ENCODE data around the gene EEF1A1. TPM values are rescaled to one million over a fixed set of nuclear protein-coding genes. Genes with fewer than 3 reads are reported as not detected.
"Not testable (repeated sequence)": the region's sequence is repeated elsewhere in the genome, so short reads cannot be mapped to it uniquely, and the experiment has no call there.

Gene EEF1A1
- polyA plus RNA-seq, 1 donor, result 19,137 TPM

DNA sequence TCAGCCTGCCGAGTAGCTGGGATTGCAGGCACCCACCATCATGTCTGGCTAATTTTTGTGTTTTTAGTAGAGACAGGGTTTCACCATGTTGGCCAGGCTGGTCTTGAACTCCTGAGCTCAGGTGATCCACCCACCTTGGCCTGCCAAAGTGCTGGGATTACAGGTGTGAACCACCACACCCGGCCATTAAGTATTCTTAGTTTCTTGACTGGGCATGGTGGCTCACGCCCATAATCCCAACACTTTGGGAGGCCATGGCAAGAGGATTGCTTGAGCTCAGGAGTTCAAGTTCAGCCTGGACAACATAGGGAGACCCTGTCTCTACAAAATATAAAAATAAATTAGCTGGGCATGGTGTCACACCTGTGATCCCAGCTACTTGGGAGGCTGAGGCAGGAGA, 21.6 kb upstream of the EEF1A1 start:
- DNase-seq, result not testable (repeated sequence)

DNA sequence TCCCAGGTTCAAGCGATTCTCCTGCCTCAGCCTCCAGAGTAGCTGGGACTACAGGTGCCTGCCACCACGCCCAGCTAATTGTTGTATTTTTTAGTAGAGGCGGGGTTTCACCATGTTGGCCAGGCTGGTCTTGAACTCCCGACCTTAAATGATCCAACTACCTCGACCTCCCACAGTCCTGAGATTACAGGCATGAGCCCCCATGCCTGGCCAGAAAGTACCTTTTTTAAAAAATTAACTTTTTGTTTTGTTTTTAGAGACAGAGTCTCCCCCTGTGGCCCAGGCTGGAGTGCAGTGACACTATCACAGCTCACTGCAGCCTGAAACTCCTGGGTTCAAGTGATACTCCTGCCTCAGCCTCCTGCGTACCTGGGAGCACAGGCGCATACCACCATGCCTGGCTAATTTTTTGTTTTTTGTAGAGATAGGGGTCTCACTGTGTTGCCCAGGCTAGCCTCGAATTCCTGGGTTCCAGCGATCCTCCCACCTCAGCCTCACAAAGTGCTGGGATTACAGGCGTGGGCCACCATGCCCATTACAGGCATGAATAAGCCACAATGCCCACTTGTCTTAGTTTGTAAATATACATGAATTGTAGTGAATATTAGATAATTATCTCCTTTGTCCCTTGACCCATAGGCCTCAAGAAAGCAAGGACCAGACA, 17.4 kb upstream of the EEF1A1 start:
- no peak for DNase-seq

DNA sequence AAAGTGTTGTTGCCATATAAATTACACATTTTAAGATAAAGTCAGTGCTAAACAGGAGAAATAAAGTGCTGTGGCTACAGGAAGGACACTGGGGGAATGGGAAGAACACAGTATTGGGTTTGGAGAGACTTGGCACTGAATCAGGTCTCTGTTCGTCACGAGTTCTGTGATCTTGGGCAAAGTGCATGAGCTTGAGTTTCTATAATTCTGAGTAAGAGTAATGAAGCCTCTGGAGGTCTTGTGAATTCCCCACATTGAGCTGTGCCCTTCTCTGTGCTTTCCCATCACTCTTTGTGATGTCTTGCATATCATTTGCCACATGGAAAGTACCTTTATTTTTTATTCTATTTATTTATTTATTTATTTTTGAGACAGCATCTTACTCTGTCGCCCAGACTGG, 16.8 kb upstream of the EEF1A1 start:
- DNase-seq, result no peak

DNA sequence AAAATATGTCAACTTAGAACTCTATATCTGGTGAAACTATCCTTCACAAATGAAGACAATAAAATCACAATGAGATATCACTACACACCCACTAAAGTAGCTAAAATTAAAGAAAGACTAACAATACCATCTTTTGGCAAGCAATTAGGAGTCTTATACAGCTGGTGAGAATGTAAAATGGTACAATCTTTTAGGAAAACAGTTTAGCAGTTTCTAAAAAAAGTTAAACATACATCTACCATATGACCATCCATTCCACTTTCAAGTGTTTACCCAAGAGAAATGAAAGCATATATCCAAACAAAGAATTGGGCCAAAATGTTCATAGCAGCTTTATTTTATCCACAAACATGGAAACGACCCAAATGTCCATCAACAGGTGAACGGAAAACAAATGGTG, 13.8 kb upstream of the EEF1A1 start:
- DNase-seq, result no peak

DNA sequence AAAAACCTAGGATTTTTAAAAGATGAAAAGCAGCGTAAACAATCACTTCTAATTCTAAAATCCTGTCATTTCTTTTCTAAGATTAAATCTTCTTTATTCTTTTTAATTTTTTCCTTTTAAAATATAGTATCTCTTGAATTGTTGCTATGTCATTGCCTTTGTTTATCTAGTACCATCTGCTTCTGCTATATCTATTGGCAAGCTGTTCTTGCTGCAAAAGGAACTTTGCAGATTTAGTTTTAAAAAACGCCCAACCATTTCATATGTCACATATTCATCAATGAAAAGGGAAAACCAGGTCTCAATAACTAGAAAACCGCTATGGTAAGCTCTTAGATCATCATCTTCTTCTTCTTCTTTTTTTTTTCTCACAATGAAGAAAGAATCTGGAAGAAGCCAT, 11.5 kb upstream of the EEF1A1 start:
- DNase-seq, result no peak

DNA sequence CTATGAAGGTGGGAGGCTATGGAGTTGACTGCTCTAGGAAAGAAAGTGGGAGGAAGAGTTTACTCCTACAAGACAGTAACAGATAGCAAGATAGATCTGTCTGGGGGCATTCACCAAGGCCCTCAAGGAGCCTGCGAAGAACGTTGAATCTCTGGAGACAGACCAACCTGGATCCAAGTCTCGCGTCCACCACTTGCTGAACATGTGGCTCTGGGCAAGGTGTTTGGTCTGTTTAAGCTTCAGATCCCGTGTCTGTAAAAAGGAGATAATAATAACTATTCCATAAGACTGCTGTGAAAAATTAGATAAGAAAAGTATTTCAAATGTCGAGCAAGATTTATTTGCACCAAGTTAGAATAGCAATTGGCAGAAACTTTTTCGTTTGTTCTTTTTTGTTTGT, 8.1 kb upstream of the EEF1A1 start:
- DNase-seq, result no peak

DNA sequence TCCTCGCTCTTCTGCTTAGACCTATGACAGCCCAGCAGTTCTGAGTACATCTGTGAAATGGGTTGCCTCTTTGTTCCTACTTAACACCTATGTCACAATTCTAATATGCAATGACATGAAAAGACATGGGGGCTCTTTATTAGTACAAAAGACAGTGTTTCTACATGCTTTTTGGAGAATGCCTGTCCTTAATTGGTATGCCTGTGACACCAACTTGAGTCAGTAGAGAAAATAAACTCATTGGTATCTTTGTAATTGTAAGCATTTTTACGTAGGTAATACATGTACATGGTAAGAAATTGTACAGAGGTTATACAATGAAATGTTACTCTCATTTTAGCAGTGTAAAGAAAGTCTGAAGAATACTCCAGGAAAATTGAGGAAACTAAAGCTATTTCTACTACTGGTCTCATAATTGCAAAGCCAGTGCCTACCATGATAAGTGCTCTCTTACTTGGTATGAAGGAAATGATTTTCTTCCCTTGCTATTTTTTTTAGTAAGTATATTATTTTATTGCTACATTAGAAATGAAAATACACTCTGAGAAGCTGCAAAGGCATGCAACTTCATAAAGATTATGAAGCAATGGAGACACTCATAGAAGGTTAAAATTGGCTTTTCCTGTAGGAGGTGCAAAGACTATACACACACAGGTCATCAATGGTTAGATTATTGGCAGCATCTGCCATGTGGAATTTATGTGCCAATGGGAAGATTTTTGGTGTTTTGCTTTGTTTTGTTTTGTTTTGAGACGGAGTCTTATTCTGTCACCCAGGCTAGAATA, 4.9 kb upstream of the EEF1A1 start:
- no peak for DNase-seq

DNA sequence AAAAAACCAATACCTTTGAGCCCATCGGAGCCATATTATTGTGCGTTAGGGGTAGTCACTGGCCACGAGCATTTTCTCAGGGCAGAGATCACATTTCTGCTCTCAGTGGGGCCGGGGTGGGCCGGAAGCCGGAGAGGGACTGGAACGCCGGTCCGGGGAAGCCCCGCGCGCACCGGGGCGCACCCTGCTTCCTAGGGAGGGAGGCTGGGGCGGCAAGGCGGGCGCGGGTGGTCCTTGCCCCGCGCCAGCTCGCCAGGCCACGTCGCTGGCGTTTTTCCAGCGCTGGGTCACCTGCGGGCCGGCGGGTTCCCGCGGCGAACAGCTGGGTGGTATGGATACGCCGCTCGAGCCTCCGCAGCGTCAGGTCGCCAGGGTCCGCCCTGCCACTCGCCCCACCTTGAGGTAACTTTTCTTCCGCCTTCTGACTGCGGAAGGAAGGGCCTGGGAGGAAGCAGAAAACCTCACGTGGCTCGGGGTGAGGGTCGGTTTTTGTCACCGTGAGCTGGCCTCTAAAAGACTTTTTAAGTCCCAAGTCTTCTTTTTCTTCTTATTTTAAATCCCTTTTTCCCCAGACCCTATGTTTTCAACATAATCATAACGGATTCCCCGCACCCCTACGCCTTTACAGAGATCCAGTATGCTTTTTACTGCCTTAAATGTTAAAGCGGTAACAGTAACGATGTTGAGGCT, 2.7 kb upstream of the EEF1A1 start:
- peak; percentile 61 for DNase-seq

DNA sequence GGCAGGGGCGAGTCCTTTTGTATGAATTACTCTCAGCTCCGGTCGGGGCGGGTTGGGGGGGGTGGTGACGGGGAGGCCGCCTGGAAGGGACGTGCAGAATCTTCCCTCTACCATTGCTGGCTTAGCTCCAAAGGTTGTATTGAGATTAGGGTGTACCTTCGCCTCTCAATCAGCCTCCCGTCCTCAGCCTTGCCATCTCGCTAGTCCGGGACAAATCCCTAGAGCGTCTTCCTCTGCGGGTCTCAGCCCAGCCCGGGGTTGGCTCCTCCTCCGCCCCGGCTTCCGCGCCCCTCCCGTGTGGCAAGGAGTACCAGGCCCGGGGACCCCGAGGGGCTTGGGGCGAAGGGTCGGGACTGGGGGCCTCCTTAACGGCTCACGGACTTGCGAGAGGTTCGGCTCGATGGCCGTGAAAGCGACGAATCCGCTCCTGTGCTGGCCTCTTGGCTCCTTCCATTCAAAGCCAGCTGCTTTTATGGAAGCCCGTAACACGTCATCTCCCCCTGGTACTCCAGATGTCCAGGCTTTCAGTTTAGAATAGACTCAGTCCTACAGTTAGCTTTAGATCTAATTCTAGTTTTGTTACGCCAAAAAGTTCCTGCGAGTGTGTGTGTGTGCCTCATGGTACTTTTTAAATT, 636 bp upstream of the EEF1A1 start:
- DNase-seq, result peak; percentile 80

DNA sequence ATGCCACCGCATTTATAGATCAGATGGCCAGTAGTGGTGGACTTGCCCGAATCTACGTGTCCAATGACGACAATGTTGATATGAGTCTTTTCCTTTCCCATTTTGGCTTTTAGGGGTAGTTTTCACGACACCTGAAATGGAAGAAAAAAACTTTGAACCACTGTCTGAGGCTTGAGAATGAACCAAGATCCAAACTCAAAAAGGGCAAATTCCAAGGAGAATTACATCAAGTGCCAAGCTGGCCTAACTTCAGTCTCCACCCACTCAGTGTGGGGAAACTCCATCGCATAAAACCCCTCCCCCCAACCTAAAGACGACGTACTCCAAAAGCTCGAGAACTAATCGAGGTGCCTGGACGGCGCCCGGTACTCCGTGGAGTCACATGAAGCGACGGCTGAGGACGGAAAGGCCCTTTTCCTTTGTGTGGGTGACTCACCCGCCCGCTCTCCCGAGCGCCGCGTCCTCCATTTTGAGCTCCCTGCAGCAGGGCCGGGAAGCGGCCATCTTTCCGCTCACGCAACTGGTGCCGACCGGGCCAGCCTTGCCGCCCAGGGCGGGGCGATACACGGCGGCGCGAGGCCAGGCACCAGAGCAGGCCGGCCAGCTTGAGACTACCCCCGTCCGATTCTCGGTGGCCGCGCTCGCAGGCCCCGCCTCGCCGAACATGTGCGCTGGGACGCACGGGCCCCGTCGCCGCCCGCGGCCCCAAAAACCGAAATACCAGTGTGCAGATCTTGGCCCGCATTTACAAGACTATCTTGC, 725 bp downstream of the EEF1A1 start:
- peak; percentile 41 for DNase-seq

DNA sequence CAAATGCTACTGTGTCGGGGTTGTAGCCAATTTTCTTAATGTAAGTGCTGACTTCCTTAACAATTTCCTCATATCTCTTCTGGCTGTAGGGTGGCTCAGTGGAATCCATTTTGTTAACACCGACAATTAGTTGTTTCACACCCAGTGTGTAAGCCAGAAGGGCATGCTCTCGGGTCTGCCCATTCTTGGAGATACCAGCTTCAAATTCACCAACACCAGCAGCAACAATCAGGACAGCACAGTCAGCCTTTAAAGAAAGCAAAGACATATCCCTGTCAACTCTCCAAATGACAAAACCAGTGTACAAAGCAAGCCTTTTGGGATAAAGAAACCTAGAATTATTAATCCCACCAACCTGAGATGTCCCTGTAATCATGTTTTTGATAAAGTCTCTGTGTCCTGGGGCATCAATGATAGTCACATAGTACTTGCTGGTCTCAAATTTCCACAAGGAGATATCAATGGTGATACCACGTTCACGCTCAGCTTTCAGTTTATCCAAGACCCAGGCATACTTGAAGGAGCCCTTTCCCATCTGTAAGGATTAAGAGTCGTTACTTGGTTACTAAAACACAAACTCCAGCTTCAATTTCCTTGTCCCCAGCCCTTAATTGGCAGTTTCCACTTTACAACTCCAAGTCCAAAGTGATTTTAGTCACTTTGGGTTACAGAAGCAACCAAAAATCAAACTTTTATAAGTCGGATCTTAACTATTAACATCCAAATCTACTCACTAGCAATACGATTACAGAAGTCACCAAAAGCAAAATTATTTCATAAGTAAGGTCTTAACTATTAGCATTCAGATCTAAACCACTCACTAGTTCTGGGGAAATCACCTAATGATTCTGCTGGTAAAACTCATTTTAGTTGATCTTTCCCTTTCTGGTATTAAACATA, 1.6 kb downstream of the EEF1A1 start:
- DNase-seq, result not testable (repeated sequence)

DNA sequence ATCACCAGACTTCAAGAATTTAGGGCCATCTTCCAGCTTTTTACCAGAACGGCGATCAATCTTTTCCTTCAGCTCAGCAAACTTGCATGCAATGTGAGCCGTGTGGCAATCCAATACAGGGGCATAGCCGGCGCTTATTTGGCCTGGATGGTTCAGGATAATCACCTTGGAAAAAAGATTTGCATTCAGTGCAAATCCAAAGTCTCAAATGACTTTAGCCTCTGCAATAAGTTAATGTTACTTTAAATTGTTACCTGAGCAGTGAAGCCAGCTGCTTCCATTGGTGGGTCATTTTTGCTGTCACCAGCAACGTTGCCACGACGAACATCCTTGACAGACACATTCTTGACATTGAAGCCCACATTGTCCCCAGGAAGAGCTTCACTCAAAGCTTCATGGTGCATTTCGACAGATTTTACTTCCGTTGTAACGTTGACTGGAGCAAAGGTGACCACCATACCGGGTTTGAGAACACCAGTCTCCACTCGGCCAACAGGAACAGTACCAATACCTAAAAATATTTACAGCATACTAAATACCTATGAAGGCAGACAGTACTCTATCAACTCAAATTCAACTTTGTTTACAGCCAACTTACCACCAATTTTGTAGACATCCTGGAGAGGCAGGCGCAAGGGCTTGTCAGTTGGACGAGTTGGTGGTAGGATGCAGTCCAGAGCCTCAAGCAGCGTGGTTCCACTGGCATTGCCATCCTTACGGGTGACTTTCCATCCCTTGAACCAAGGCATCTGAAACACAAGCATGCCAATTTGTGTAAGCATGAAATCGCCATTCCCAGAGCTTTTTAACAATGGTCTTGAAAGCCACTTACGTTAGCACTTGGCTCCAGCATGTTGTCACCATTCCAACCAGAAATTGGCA, 2.5 kb downstream of the EEF1A1 start:
- not testable (repeated sequence) for DNase-seq

DNA sequence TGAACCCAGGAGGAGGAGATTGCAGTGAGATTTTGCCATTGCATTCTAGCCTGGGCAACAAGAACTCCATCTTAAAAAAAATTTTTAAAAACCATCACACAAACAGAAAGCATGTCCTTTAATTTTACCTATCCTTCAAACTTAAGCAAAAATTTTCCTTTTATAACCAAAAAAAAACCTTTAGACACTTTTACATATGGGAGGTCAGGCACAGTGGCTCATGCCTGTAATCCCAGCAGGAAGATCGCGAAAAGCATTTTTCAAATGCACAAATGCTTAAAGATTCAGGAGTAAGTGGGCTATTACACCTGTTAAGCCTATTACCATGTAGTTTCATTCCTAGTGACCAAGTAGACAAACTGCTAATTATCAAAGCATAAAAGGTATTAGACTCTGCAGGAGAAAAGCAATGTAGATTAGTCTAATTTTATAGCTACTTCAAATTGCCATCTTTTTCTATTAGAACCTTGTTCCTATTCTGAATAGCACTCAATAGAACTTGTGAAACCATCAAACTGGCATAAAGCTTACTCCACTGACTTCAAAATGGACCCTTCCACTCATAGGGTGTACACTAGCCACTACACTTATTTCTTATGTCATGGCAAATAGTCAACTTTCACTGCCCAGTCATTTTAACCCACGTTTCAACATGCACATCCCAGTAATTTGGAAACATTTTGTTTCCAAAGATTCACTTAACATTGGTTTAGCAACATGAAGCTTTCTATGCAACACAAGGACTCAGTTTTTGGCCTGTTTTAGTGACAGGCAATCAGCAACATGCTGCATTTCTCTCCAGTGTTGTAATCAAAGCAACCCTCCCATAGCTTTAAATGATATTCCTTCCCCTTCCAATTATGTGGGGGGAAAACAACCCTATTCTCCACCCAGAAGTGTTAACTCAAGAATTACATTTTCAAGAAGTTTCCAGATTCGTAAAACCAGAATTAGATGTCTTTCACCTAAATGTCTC, 4.0 kb downstream of the EEF1A1 start:
- no peak for DNase-seq

DNA sequence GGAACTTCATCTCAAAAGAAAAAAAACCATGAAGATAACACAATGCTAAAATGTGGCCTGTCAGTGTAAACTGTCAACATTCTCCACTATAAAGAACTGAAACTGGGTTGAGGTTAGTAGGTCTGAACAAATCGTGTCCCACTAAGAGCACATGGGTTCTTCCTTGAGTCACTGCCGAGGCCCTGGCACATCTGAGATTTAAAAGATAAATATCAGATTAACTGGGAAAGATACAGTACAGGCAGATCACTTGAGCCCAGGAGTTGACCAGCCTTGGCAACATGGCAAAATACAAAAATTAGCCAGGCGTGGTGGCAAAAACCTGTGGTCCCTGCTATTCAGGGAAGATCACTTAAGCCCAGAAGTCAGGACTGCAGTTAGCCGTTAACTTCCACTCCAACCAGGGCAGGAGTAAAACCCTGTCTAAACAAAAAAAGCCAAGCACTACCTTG, 5.6 kb downstream of the EEF1A1 start:
- no peak for DNase-seq

DNA sequence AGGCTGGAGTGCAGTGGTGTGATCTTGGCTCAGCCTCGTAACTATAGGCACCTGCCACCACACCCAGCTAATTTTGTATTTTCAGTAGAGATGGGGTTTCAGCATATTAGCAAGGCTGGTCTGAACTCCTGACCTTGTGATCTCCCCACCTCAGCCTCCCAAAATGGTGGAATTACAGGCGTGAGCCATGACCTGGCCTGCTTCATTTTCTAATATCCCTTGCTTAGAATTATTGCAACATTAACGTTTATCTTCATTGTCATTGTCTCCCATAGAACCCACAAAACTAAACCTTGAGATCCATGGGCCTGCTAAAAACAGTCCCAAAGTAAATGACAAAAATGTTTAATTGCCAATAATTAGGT, 6.1 kb downstream of the EEF1A1 start:
- DNase-seq, result no peak

DNA sequence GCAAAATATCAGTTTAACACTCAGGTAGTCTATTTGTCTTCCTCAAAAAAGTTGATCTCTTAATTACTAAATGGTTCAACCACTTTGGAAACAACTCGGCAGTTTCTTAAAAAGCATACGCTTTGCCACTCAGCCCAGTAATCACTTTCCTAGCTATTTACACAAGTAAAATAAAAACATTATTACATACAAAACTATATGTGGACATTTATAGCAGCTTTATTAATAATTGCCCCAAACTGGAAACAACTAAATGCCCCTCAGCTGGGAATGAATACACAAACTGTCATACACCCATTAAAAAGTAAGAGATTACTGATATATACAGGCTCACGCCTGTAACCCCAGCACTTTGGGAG, 7.4 kb downstream of the EEF1A1 start:
- DNase-seq, result no peak

DNA sequence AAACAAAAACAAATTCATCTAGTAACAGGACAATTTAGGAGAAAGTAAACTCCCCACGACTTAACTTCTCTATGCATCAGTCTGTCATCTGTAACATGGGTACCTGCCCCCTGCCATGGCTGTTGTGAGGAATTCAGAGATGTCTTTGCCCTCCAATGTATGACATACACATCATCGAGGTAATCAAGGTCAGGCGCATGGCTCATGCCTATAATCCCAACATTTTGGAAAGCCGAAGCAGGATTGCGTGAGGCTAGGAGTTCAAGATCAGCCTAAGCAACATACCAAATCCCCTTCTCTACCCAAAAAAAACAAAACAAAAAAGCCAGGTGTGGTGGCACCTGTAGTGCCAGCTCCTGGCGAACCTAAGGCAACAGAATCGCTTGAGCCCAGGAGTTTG, 9.0 kb downstream of the EEF1A1 start:
- no peak for DNase-seq

DNA sequence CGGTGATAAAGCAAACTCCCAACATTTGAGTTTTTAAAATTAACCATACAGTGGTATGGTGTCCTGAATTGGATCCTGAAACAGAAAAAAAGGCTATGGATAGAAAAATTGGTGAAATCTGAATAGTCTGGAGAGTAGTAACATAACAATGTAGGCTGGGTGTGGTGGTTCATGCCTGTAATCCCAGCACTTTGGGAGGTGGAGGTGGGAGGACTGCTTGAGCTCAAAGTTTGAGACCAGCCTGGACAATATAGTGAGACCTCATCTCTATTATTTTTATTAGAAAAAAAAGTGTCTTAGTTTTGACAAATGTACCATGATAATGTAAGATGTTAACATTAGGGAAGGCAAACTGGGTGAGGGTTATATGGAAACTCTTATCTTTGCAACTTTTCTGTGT, 11.0 kb downstream of the EEF1A1 start:
- no peak for DNase-seq

DNA sequence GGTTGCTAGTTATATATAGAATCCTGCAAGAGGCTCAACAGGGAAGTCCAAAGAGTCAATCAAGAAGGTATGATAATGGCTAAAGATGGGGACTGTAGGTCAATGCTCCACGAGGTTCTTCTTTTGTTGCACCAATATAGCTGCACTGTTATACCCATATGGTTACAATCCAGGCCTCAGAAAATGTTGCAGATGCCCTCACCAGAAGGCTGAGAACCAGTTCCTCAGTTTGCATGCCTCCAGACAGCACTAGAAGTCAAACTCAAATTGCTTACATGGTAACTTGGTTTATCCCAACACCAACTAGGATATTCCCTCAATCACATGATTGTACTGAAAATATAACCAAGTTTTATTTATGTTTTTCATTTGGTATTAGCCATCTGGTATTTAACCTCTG, 12.1 kb downstream of the EEF1A1 start:
- DNase-seq, result no peak

Data from left kidney (tissue), 2 donors.